OCI-LY7 (cell line): ENCODE measurements around the gene LRRN2. TPM values are rescaled to one million over a fixed set of nuclear protein-coding genes. Genes with fewer than 3 reads are reported as not detected.

Source experiments
- BruUV-seq: library from RNA; stranded (reverse); fragments of 400-500 nt; replicated peaks from 2 replicates; lab custom pipeline; 2021; lab: Mats Ljungman, UMichigan
- CTCF ChIA-PET: fragments of 300-600 bp; sonication (Branson Sonifier 250); formaldehyde crosslinking; loops from one replicate; lab custom pipeline; 2022; ENCODE audit warnings: antibody characterized with exemption; ENCODE audit not compliant: unreplicated experiment; lab: Charles Lee
- POLR2A ChIA-PET: fragments of 300-600 bp; sonication (Branson Sonifier 250); formaldehyde crosslinking; loops from one replicate; lab custom pipeline; 2022; ENCODE audit warnings: antibody characterized with exemption; lab: Charles Lee
- DNase-seq: peaks from one replicate; pipeline ENCODE4 v3.0.0-alpha.2; 2015; ENCODE audit warnings: low spot score
- H2AFZ ChIP-seq: fragments of 200-600 bp; sonication (generic), shearing (Covaris generic); 2 replicates; pipeline ENCODE4 v1.6.1; 2014; ENCODE audit warnings: mild to moderate bottlenecking, antibody characterized with exemption, low read length, moderate library complexity
- H3K27ac ChIP-seq: fragments of 200-600 bp; sonication (generic); 2 replicates; pipeline ENCODE4 v1.5.1; 2014; ENCODE audit warnings: mixed run types, low read depth, mild to moderate bottlenecking, moderate library complexity, low read length, inconsistent platforms; ENCODE audit not compliant: poor library complexity, severe bottlenecking
- H3K36me3 ChIP-seq: fragments of 200-600 bp; sonication (generic); 2 replicates; pipeline ENCODE4 v1.6.1; 2014; ENCODE audit warnings: mild to moderate bottlenecking, antibody characterized with exemption, low read length, moderate library complexity, mixed read lengths; ENCODE audit not compliant: insufficient read depth
- H3K4me1 ChIP-seq: fragments of 200-600 bp; sonication (generic); 2 replicates; pipeline ENCODE4 v1.5.1; 2014; ENCODE audit warnings: mild to moderate bottlenecking, low read length; ENCODE audit not compliant: insufficient read depth, poor library complexity, severe bottlenecking
- H3K4me2 ChIP-seq: fragments of 200-600 bp; sonication (generic); 2 replicates; pipeline ENCODE4 v1.6.1; 2014; ENCODE audit warnings: mild to moderate bottlenecking, low read length
- H3K4me3 ChIP-seq: fragments of 200-600 bp; sonication (generic); 2 replicates; pipeline ENCODE4 v1.5.1; 2014; ENCODE audit warnings: mild to moderate bottlenecking, low read depth, low read length; ENCODE audit not compliant: poor library complexity, severe bottlenecking
- H3K79me2 ChIP-seq: fragments of 200-600 bp; sonication (generic); 2 replicates; pipeline ENCODE4 v1.6.1; 2016; ENCODE audit warnings: low read depth, mild to moderate bottlenecking, low read length, moderate library complexity, mixed read lengths; ENCODE audit not compliant: insufficient read depth
- H3K9me2 ChIP-seq: fragments of 200-600 bp; sonication (generic); 2 replicates; pipeline ENCODE4 v1.6.1; 2016; ENCODE audit warnings: mild to moderate bottlenecking, low read length, mixed read lengths; ENCODE audit not compliant: insufficient read depth
- H3K9me3 ChIP-seq: fragments of 200-600 bp; sonication (generic); 2 replicates; pipeline ENCODE4 v1.6.1; 2014; ENCODE audit warnings: mild to moderate bottlenecking, mixed run types, low read length, mixed read lengths
- H4K20me1 ChIP-seq: fragments of 200-600 bp; sonication (generic); 2 replicates; pipeline ENCODE4 v1.6.1; 2014; ENCODE audit warnings: mild to moderate bottlenecking, antibody characterized with exemption, low read length, moderate library complexity, mixed read lengths; ENCODE audit not compliant: insufficient read depth
- CTCF ChIP-seq: fragments of 200-600 bp; sonication (generic); conservative IDR thresholded peaks from 2 replicates; pipeline ENCODE4 v1.5.1; 2014; ENCODE audit warnings: mild to moderate bottlenecking, antibody characterized with exemption, low read length, moderate library complexity, mixed read lengths
- EZH2phosphoT487 ChIP-seq: fragments of 200-600 bp; sonication (generic); IDR thresholded peaks from 2 replicates; pipeline ENCODE4 v1.6.1; 2018; ENCODE audit warnings: low read depth, borderline replicate concordance, mild to moderate bottlenecking, mixed run types, antibody characterized with exemption, low read length, moderate library complexity, mixed read lengths
- intact Hi-C: fragments of 100-400 bp; cut with micrococcal nuclease; formaldehyde crosslinking; loops from one replicate; pipeline ENCODE4 v1.10.0; 2022; ENCODE audit not compliant: unreplicated experiment
- total RNA-seq, 2 experiments: library from RNA; depleted of rRNA in 1 of 2; stranded (reverse); fragments of >200 nt in 1 of 2; shearing (Covaris generic) in 1 of 2; gene quantifications; 2 replicates each; pipeline ENCODE4 v1.2.3, GENCODE V29; 2014 to 2022

Gene LRRN2
- total RNA-seq, 2 experiments from 2014 or later, result not detected

DNA sequence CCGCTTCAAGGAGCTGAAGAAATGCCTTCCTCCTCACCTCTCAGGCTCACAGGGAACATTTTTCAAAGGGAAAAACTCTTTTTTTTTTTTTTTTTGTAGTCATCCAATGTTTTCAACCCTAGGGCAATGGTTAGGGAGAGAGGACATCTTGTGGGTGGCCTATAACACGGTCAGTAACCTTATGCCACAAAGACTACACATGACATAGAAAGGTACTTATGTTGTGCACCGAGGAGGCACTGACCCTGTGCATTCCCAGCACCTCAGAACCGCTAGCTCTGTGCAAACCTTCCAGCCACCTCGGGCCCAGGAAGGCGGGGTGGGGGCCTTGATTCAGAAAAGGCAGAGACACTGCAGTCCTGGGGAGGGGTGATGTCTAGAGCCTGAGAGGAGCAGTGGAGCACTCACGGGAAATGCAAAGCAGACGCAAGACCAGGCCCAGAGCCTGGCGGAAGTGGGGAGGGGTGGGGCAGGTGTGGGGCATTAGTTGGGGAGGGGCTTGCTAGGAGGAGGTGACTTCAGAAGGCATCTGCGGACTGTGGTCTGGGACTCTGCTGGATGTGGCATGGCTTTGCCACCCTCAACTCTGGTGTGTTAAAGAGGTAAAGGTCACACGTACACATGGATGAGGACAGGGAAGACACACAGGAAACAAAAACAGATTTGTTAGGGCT lies 100.7 kb downstream of the LRRN2 start:
- no peaks in the 10 kb centered on the region for H3K79me2 ChIP-seq
- no peaks in the 10 kb centered on the region for H3K9me2 ChIP-seq
- intact Hi-C loops, result no loop called here
- CTCF ChIA-PET, result interaction anchor here (0.7 kb wide), 1 partner anchor 218 kb away, joined by 3 read pairs; no protein-coding TSS in a partner anchor
- H3K9me3 ChIP-seq, result no peaks in the 10 kb centered on the region
- H3K4me1 ChIP-seq, result peaks cover 57% of the 10 kb centered on the region
- H3K4me3 ChIP-seq, result peak overlapping the region; percentile 52
- no peak for TF ChIP-seq EZH2phosphoT487
- TF ChIP-seq CTCF, result no peak
- no TSS peak for BruUV-seq
- H3K36me3 ChIP-seq, result no peaks in the 10 kb centered on the region
- POLR2A ChIA-PET, result interaction anchor here (0.6 to 1.2 kb wide), 8 partner anchors 22 to 746 kb away, joined by 3 to 7 read pairs (median 3); no protein-coding TSS in a partner anchor
- peak; percentile 91 for DNase-seq
- H4K20me1 ChIP-seq, result no peaks in the 10 kb centered on the region
- peak overlapping the region; percentile 74 for H2AFZ ChIP-seq
- H3K27ac ChIP-seq, result peak overlapping the region; percentile 39
- peak overlapping the region; percentile 75 for H3K4me2 ChIP-seq

GRCh38 chr1:204583909-204584632 lies 101.5 kb downstream of the LRRN2 start:
- peak overlapping the region; percentile 17 for H3K27ac ChIP-seq
- no TSS peak for BruUV-seq
- peak overlapping the region; percentile 74; the same call in 1 of the 2 replicates for H2AFZ ChIP-seq
- peak overlapping the region; percentile 75 for H3K4me2 ChIP-seq
- H3K9me3 ChIP-seq, result no peaks in the 10 kb centered on the region
- no peaks in the 10 kb centered on the region for H3K79me2 ChIP-seq
- H3K9me2 ChIP-seq, result no peaks in the 10 kb centered on the region
- no peak for DNase-seq
- intact Hi-C loops, result no loop called here
- TF ChIP-seq CTCF (no peak), EZH2phosphoT487 (no peak)
- no peaks in the 10 kb centered on the region for H3K36me3 ChIP-seq
- peak overlapping the region; percentile 52 for H3K4me3 ChIP-seq
- CTCF ChIA-PET, result interaction anchor here (0.7 kb wide), 1 partner anchor 219 kb away, joined by 3 read pairs; no protein-coding TSS in a partner anchor
- no peaks in the 10 kb centered on the region for H4K20me1 ChIP-seq
- POLR2A ChIA-PET, result interaction anchor here (0.6 to 0.7 kb wide), 5 partner anchors 23 to 747 kb away, joined by 3 to 4 read pairs (median 3); no protein-coding TSS in a partner anchor
- H3K4me1 ChIP-seq, result peaks cover 64% of the 10 kb centered on the region
